HG02885 (cell line): ENCODE data around the gene COL17A1.

ENCODE experiments used
- ATAC-seq: cut with Tn5 transposase; IDR thresholded peaks from one replicate; pipeline ENCODE4 v1.9.1; 2021; ENCODE audit warnings: mild to moderate bottlenecking; ENCODE audit not compliant: unreplicated experiment, poor library complexity

Gene COL17A1

DNA sequence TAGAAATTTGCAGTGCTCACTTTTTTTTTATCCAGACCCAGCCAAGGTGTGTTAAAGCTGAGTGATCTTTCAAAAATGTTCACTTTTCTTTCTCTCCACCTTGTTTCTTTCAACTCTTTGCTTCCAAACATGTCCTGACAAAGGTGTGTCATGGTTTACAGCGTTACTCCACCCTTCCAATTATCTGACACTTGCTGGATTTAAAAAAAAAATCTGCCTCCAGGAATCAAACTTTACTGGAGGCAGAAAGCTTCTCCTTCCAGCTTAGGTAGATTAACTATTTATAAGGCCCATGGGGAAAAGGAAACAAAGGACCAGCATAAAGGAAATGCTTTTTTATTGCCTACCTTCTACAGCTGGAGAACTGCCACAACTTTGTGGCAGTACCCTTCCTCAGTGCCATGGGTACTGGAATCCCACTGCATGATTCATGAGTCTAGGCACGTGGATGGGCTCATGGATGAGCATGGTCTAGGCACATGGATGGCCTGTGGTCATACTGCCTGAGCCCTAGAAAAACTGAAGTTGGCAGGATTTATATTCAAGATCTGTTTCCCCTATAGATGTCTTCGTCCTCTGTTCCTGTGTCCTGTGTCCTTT is at the start of gene COL17A1:
Gene COL17A1 (minus strand): TSS at position 80 of the 600 bp plus-strand sequence. CDS start 5,207 bp downstream, outside the sequence.
- no peak for ATAC-seq

DNA sequence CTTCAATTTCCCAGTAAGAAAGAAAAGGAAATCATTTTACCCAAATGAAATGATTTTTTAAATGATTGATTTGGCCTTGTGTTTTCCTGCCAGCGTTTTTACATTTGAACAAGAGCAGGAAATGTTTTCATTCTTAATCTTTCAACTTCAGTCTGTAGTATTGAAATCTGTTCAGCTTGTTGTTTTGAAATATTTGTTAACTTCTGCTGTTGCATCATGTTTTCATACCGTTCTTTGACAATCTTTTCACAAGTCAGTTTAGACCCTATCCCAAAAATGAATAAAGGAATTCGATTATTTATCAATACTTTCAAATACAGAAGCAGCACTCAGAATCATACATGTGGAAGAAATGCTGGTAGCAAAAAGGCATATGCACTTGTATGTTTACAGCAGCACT is 44.4 kb upstream of the COL17A1 start:
- ATAC-seq = no peak

DNA sequence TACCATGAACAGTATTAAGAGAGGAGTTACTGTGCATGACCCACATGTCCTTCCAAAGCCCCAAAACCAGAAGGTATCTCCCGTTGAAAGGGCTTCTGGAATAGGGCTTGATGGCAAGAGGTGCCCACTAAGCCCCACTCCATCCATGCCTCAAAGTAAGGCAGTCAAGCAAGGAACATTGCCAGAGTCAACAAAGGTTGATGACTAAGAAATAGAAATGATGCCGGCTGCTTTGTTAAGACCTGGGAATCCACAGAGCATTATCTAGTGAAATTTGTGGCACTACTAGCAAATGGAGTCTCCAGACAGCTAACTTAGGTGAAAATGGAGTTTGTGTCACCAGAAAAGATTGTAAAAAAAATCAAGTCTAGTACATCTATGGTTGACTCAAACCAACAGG is 42.5 kb upstream of the COL17A1 start:
- no peak for ATAC-seq

DNA sequence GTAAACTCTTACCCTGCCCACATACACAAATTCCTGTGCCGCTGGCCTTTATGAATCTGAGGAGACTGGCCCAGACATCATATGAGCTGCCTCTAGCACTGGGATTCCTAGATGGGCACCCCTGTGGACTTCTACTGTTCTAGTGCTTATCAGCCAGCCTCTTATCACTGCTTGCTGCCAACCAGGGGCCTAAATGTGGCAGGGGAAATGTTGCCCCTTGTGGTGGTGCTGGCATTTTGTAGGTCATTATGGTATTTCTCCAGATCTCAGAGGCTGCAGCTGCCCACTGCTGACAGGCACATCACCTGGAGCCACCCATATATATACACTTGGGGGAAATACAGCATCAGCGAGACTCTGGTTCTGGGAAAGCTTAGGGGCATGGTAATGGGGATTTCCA is 41.7 kb upstream of the COL17A1 start:
- no peak for ATAC-seq

DNA sequence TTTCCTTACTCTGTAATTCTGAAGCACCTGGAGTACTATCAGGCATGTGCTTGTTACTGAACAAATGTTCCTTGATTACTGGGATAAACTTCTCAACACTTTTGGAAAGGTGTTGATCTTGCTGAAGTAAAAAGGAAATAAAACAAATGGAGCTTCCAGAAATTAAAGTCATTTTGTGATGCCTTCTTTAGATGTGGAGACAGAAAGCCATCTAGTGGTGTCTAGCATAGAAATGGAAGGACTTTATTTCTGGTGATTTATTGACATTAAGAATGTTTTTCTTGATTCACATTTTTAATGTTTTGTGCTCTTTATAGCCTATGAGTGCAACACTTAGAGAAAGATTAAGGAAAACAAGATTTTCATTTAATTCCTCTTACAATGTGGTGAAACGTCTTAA is 37.7 kb upstream of the COL17A1 start:
- no peak for ATAC-seq

DNA sequence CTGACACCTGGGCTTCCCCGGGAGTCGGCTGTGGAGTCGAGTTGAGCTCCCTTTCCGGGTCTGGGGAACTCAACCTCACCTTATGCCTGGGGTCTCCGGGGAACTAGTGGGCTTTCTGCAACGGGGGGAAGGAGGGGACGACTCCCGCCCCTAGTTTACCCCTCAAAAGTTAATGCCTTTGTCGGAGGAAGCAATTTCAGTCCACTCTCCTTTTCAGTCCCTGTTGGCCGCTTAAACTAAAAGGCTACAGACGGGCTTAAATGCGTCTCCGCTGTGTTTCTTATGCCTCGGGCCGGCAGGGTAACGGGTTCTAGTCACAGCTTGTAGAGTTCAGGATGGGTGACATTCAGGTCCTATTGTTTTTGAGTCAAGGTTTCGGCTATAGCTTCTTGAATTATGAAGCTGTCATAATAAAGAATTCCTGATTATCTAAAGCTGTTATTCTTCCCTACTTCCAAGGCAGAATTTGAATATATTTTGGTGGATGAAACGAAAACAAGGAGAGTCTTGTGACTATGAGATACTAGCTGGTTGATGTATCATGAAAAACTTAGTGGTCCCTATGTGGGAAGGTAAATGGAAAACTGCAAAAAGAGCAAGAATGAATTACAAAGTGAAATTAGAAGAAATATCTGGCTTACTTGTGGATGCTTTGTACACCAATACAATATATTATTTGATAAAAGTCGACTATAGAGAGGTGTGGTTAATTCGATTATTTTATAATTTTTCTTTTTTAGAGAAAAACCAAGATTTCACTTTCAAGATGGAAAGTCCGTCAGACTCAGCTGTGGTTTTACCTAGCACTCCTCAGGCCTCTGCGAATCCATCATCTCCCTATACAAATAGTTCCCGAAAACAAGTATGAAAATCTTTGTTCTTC is 36.8 kb upstream of the COL17A1 start:
- ATAC-seq = peak; percentile 0

DNA sequence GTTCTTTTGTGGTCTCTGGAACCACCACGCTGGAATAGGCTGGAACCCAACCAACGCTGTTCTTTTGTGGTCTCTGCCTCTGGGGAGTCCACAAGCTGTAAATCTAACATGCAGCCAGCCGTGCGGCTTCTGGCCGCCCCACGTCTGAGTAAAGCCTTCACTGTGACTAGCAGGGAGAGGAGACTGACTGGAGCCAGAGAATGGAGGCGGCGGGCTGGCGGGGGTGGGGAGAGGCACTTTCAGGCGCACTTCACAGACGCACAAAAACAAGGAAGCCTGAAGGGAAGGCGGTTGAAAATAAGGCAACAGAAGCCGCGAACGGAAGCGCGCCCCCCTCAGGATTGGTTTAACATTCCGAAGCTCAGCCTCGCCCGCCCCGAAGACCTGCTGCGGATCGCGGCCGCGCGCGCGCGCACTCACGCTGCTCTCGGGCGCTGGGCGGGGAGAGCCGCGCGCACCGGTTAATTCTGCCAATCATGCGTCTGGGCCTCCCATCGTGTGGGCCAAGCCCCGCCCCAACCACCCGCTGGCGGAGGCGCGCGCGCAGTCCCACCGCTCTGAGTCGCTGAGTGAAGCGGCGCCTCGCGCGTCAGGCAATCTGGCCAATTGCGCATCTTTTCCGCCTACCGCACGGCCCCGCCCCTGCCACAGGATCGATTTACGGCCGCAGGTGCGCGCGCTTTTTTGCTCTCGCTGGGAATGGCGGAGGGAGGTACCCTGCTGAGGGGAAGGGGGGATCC is 36.0 kb upstream of the COL17A1 start, which contains the start of gene SFR1:
Gene SFR1 (plus strand): TSS at position 687 of the 740 bp plus-strand sequence. CDS start 13 bp downstream, at position 700.
- ATAC-seq = peak; percentile 94

DNA sequence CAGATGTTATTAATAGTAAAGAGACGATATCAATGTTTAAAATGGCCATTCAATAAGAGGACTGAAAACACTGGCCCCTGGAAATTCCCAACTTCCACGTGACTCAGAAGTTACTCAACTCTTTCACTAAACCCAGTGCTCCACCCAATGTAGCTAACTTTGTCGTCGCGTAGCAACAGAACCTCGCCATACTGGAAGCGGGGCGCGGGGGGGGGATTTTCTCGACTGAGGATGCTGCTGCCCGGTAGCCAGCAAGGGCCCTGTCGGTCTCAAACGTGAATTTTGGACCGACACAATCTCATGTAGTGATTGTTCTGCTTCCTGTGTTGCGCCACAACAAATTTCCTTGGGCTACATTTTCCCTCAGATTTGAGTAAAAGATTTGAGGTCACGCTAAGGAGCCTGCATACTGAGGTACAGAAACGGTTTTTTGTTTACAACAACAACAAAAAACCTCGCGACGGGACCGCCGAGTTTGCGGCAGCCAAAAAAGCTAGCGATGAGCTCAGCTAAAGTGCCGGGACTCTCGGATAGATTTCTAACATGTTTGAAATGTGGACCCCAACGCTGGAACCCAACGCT is 35.3 kb upstream of the COL17A1 start:
- peak; percentile 32 for ATAC-seq

DNA sequence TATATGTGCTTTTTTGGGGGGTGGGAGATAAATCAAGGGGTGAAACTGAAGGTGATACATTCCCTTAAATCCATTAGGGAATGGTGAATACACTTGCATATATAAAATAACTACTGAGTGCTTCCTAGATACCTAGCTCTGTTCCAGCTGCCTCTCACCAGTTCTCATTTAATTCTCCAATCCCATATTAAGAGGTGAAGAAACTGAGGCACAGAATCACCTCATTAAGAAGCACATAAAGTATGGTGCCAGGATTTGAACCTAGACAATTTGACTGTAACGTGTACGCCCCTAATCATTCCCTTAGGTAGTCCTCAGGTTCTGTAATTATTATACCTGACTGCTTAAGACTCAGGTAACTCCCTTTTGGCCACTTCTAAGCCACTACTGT is 34.8 kb upstream of the COL17A1 start:
- ATAC-seq = no peak

DNA sequence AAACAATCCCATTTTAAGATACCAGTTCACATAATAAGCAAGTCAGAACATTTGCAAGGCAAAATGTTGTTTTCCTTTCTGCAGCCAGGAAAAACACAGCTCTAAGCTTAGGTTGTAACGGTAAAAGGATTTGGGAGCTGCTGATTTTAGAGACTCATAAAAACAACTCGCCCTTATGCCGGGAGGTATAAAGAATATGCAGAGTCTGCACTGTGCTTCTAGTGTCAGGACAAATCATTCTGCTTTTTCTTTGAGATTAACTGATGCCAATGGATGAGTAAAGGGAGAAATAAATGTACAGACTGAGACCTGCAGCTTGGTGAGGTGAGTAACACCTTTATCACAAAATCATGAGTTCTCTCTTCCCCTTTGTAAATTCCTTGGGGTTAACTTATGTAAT is 34.3 kb upstream of the COL17A1 start:
- ATAC-seq = no peak

DNA sequence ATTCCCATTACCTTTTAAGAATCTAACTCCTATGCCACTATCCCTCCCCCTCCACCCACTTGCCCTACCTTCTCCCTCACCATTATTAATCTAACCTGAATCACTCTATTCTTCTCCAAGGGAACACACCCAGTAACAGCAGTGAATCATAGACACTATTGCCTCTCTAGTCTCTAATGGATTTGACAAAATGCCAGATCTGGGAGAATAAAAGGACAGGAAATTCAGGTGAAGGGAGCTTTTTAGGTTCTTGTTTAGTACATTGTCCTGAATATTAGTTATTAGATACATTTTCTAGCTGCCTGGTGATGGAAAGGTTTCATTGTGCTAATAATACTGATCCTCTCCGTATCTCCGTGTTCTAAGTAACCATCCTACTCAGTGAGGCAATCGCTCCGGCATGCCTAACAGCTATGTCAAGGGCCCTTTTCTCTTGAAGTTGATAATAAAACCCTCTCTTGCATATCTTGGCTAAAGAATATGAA is 32.2 kb upstream of the COL17A1 start:
- ATAC-seq = no peak

DNA sequence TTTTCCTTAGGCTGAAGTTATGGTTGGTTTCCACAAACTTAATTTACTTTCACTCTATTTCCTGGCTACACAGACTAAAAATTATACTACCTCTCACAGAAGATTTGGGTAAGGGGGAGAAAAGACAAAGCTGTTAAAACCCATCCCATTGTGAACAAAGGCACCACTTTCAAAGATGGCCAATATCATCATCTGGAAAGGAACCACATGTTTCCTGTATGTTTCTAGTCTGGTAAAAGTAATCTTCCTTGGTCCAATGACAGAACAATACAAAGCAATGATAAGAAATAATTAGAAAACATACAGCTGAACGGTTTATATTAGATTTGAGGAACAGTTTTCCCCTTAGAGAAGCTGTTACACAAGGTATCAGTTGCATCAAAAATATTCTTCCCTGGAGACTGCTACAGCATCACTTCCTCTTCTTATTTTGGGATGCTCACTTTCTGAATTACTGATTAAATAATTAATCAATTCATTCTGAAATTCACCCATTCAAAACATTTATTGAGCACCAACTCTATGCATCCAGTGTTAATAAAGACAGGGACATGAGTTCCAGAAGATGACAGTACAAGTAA is 27.8 kb upstream of the COL17A1 start:
- no peak for ATAC-seq

DNA sequence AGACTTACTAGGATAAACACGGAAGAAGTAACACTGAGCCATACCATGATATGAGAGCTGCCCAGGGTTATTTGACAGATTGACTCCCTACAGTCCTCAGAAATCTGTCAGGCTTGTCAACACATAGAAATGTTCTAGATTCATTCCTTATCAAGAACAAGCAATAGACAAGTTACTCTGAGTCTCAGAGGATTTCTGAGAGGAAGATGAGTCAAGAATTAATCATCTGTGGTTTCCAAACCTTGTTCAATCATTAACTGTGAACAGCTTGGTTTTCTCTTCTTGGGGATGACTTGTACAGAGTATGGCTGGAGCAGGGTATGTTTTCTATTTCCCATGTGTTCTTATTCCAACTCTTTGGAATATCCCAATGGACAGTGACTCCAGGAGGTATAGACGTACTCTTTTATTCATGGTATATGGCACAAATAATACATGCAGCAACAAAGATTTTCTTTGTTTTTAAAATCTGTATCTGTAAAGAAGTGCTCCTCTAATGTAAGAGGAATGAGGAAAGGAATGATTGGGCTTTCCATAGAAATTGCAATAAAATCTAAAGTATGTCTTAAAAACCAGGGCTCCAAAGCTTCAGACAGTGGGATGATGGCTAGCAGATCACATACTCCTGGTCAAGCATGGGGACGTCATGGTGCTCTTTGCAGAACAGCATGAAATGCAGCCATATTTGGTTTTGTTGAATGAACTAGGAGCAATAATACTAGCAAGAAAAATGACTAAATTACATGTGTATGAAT is 24.4 kb upstream of the COL17A1 start:
- no peak for ATAC-seq

DNA sequence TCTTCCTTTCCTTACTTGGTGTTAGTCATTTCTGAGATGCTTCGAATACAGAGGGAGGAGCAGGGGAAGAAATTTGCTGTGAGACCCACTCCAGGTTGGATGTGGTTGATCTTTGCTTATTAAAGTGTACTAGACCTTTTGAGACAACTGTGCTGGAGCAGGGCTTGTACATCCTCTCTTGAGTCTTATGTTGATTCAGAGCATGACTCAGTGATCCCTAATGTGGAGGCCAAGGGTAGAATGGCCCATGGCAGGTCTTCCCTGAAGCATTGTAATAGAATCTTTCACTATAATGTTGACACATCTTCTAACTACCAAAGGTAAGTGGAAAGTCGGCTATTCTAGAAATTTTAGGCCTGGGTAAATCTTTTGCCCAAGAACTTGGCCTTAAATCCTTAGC is 19.2 kb upstream of the COL17A1 start:
- no peak for ATAC-seq

DNA sequence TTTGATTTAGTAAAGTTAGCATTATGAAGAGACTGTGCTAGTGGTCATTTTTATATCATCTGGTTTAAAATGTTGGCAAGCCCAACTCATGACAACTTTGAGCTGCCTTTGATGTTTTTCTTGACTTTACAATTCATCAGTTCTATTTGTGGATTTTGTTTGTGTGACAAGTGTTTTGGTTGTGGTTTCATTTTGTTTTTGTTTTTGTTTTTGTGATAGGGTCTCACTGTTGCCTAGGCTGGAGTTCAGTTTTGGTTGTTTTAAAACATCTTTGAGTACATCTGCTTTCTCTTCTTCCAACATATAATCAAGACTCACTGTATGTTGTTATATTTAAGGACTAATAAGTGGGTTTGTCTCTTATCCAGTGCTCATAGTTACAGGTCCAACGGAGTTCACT is 18.7 kb upstream of the COL17A1 start:
- ATAC-seq = no peak

DNA sequence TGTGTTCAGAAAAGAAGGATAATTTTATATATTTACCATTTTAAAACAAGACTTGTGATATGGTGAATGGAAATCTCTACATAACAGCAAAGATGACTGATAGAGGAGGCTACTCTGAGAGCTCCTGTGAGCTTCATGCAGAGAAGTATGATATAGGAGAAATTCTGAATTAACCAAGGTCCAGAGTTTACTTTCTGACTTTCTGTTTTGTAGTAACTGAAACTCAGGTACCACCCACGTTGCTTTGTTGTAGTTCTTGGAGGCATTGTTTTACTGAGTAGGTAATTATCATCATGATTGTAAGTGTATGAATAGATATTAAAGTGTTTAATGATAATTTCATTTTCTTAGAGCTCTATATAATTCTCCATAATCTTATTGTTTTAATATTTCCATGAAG is 18.3 kb upstream of the COL17A1 start:
- ATAC-seq = no peak

DNA sequence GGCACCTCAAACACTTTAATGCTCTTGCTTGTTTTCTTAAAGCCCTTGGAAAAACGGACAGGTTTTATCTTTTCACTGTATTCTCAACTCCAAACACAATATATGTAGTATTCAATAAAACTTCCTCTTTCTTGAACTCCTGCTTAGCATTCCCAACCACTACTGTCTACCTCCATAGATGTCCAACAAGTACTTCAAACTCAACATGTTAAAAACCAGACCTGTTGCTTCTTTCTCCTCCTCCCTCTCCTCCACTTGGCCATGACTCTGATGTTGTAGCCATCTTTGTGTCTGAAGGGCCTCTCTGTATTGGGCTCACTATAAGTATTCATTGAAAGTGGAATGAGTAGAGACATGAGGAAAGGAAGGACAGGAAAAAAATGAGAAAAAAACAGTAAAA is 16.2 kb upstream of the COL17A1 start:
- ATAC-seq = no peak

DNA sequence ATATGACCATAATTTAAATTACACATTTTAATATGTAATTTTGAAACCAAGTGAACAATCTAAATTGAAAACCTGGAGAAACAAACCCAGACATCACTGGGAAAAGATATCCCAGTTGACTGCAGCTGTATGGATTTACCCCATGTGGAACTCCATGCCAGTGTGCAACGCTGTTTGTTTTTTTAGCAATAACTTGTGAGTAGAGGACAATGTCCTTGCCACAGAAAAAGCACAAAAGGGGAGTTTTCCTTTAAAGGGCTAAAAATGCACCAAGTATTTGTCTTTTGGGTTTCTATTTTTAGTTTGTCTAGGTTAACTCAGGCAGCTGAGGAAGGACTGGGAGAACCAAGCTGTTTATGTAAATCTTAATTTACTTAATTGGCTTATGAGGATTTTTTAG is 15.1 kb upstream of the COL17A1 start:
- ATAC-seq = no peak

DNA sequence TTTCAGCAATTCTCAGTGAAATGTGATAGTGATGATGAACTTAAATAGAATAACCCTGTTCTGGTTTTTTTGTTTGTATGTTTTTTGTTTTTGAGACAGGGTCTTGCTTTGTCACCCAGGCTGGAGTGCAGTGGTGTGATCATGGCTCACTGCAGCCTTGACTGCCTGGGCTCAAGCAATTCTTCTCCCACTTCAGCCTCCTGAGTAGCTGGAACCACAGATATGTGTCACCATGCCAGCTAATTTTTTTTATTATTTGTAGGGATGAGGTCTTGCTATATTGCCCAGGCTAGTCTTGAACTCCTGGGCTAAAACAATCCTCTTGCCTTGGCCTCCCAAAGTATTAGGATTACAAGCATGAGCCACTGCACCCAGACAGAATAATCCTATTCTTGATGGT is 14.3 kb upstream of the COL17A1 start:
- ATAC-seq = no peak

DNA sequence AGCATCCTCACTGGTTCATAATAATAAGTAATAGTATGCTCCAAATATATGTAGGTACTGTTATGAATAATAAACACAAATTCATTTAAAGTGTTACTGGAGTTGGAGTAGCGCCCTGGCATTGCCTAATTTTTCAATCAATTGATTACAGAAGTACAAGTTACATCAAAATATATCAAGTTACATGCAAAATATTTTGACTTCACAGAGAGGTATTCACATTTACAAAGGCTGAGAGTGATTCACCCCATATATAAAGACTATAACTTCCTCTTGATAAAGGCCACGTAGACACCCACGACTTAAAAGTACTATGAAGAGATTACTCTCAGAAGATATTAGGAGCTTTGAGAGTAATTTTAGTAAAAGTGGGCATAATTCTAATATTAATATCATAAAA is 13.6 kb upstream of the COL17A1 start:
- ATAC-seq = no peak
